ENCODE measurements around the gene NAA10. TPM values are rescaled to one million over a fixed set of nuclear protein-coding genes. Genes with fewer than 3 reads are reported as not detected.

NAA10 gene
- total RNA-seq, 1 donor from 2014 or later, result 109 TPM

DNA sequence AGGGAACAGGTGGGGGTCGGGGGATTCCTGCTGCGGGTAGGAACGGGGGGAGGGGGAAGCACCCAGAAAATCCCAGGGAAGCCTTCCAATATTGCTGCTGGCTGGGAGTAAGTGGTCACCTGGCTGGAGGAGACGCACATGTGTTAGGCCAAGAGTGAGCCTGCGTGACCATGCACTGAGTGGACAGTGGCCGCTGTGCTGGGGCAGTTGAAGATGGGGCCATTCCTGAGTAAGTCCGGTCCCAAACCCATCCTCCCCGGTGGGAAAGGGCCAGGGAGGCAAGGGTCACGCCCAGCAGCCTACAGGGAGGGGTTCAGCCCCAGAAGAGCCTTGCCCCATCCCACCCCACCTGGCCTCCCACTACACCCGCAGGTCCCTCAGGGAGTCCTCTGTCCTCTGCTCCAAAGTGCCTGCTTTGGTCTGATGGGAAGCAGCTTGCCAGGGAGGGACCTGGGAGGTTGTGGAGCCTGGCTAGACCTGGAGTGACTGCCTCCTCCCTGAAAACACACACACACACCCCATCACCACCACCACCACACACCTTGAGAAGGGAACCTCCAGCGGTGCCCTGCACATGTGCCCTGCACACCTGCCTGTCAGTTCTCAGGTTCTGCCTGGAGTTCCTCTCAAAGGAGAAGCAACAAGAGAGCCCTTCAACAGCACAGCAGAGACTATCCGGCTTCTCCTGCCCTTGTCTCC is 54.9 kb downstream of the NAA10 start:
- ATAC-seq (ENCODE audit: low read depth) (no peak), DNase-seq (no peak)
- CTCF ChIA-PET, result no interaction called here
- no peaks in the 10 kb centered on the region for H3K9me3 Mint-ChIP-seq
- POLR2A ChIA-PET, result no interaction called here
- intact Hi-C loops (cut with micrococcal nuclease), result no loop called here
- H3K27me3 Mint-ChIP-seq, result peaks cover 16% of the 10 kb centered on the region
- H3K4me1 Mint-ChIP-seq, result peaks cover 20% of the 10 kb centered on the region
- no peak overlapping the region for H3K27ac Mint-ChIP-seq
- TF ChIP-seq, protein P1, sequence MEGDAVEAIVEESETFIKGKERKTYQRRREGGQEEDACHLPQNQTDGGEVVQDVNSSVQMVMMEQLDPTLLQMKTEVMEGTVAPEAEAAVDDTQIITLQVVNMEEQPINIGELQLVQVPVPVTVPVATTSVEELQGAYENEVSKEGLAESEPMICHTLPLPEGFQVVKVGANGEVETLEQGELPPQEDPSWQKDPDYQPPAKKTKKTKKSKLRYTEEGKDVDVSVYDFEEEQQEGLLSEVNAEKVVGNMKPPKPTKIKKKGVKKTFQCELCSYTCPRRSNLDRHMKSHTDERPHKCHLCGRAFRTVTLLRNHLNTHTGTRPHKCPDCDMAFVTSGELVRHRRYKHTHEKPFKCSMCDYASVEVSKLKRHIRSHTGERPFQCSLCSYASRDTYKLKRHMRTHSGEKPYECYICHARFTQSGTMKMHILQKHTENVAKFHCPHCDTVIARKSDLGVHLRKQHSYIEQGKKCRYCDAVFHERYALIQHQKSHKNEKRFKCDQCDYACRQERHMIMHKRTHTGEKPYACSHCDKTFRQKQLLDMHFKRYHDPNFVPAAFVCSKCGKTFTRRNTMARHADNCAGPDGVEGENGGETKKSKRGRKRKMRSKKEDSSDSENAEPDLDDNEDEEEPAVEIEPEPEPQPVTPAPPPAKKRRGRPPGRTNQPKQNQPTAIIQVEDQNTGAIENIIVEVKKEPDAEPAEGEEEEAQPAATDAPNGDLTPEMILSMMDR (IDR thresholded peaks at IDR 0.05), result no peak
- no peak overlapping the region for H3K4me3 Mint-ChIP-seq
- H3K36me3 Mint-ChIP-seq (ENCODE audit: low read depth), result no peaks in the 10 kb centered on the region

Other genes starting within 250 kb of the NAA10 start
- gene SLC6A8, start 247.1 kb downstream of the NAA10 start, total RNA-seq, result 0.81 and 1.2 TPM in 2 replicates
- gene BCAP31, start 210.7 kb downstream of the NAA10 start, total RNA-seq, result 90.5 and 90.7 TPM in 2 replicates
- gene ABCD1, start 210.2 kb downstream of the NAA10 start, total RNA-seq, result 2.6 and 2.8 TPM in 2 replicates
- not detected in 2 replicates for gene PLXNB3, start 170.8 kb downstream of the NAA10 start, total RNA-seq
- not detected in 2 replicates for gene SRPK3, start 154.0 kb downstream of the NAA10 start, total RNA-seq
- gene IDH3G, start 140.7 kb downstream of the NAA10 start, total RNA-seq, result 58.5 and 60.3 TPM in 2 replicates
- 160 and 175 TPM in 2 replicates for gene SSR4, start 140.4 kb downstream of the NAA10 start, total RNA-seq
- 0.07 TPM in 1 of 2 replicates, not detected in the other for gene PDZD4, start 104.5 kb downstream of the NAA10 start, total RNA-seq
- 7.3 and 11.0 TPM in 2 replicates for gene L1CAM, start 48.9 kb downstream of the NAA10 start, total RNA-seq
- gene AVPR2, start 30.4 kb downstream of the NAA10 start, total RNA-seq, result not detected in 2 replicates
- 151 and 158 TPM in 2 replicates for gene ARHGAP4, start 8.8 kb downstream of the NAA10 start, total RNA-seq
- gene RENBP, start 9.6 kb upstream of the NAA10 start, total RNA-seq, result 14.5 and 20.2 TPM in 2 replicates
- 72.5 and 79.4 TPM in 2 replicates for gene HCFC1, start 36.8 kb upstream of the NAA10 start, total RNA-seq
- 2.0 and 2.9 TPM in 2 replicates for gene TMEM187, start 37.7 kb upstream of the NAA10 start, total RNA-seq
- gene IRAK1, start 84.9 kb upstream of the NAA10 start, total RNA-seq, result 134 and 146 TPM in 2 replicates
- gene MECP2, start 162.7 kb upstream of the NAA10 start, total RNA-seq, result 56.8 and 69.0 TPM in 2 replicates
- gene OPN1LW, start 209.2 kb upstream of the NAA10 start, total RNA-seq, result not detected in 2 replicates
- not detected in 2 replicates for gene OPN1MW, start 247.6 kb upstream of the NAA10 start, total RNA-seq